Gastroesophageal sphincter (tissue), 4 donors: Measurements from ENCODE around the gene TMSB4X. TPM values are rescaled to one million over a fixed set of nuclear protein-coding genes. Genes with fewer than 3 reads are reported as not detected.
"Not testable (repeated sequence)": the region's sequence is repeated elsewhere in the genome, so short reads cannot be mapped to it uniquely, and the experiment has no call there.

Experiments used
- ATAC-seq: fragments of 150-250 bp; one replicate; pipeline ENCODE4 v1.9.1; 2016; ENCODE audit warnings: mild to moderate bottlenecking, moderate library complexity
- H3K27ac ChIP-seq, 4 donors: fragments of 200-600 bp; sonication (generic) in 3 of 4; 1 replicate in 3 of 4; 2 replicates in 1 of 4; pipeline ENCODE4 v1.5.1; 2016 to 2019
- H3K27me3 ChIP-seq: fragments of 200-600 bp; sonication (generic); one replicate; pipeline ENCODE4 v1.5.1; 2019
- H3K36me3 ChIP-seq, 2 donors: fragments of 200-600 bp; sonication (generic); one replicate each; pipeline ENCODE4 v1.5.1; 2019; ENCODE audit warnings: control low read depth in 1 of 2
- H3K4me1 ChIP-seq, 3 donors: fragments of 200-600 bp; sonication (generic); 1 replicate in 2 of 3; 2 replicates in 1 of 3; pipeline ENCODE4 v1.5.1; 2016 to 2019; ENCODE audit warnings: control low read depth in 2 of 3
- H3K4me3 ChIP-seq, 2 donors: fragments of 200-600 bp; sonication (generic); one replicate each; pipeline ENCODE4 v1.5.1; 2019; ENCODE audit warnings: mild to moderate bottlenecking in 1 of 2, moderate library complexity in 1 of 2
- H3K9me3 ChIP-seq, 3 donors: fragments of 200-600 bp; sonication (generic); one replicate each; pipeline ENCODE4 v1.5.1; 2017 to 2019; ENCODE audit warnings: control low read depth in 2 of 3
- EP300 ChIP-seq: sonication (generic); formaldehyde crosslinking; IDR thresholded peaks from one replicate; pipeline ENCODE4 v1.6.1; 2017; ENCODE audit warnings: antibody characterized with exemption, mild to moderate bottlenecking
- POLR2A ChIP-seq, 2 donors: fragments of 450-650 bp; IDR thresholded peaks; one replicate each; pipeline ENCODE4 v1.6.1; 2017; ENCODE audit warnings: antibody characterized with exemption in 2 of 2, mild to moderate bottlenecking in 2 of 2, moderate library complexity in 1 of 2
- POLR2AphosphoS5 ChIP-seq: sonication (generic); formaldehyde crosslinking; IDR thresholded peaks from one replicate; pipeline ENCODE4 v1.6.1; 2017; ENCODE audit warnings: antibody characterized with exemption
- WGBS, 2 donors: methylation state at CpG; one replicate each; pipeline ENCODE4 v1.1.5; 2018; ENCODE audit warnings: low coverage in 1 of 2; 5-methylcytosine and 5-hydroxymethylcytosine counted together
- total RNA-seq, 4 donors: library from RNA; depleted of rRNA; stranded (reverse); fragments of >200 nt; gene quantifications; one replicate each; pipeline ENCODE4 v1.1.0, GENCODE V29; 2016
- TF ChIP-seq, protein P1 (sequence below), 4 experiments: fragments of 200-600 bp in 2 of 4; fragments of 450-650 bp in 2 of 4; sonication (generic) in 1 of 4; IDR thresholded peaks; one replicate each; pipeline ENCODE4 v1.5.1; 2017 to 2019; ENCODE audit warnings: antibody characterized with exemption in 4 of 4, mild to moderate bottlenecking in 2 of 4, moderate library complexity in 2 of 4

TMSB4X gene
- total RNA-seq, 4 donors from 2014 or later = 2,260 to 4,561 (median 3,693) TPM

DNA sequence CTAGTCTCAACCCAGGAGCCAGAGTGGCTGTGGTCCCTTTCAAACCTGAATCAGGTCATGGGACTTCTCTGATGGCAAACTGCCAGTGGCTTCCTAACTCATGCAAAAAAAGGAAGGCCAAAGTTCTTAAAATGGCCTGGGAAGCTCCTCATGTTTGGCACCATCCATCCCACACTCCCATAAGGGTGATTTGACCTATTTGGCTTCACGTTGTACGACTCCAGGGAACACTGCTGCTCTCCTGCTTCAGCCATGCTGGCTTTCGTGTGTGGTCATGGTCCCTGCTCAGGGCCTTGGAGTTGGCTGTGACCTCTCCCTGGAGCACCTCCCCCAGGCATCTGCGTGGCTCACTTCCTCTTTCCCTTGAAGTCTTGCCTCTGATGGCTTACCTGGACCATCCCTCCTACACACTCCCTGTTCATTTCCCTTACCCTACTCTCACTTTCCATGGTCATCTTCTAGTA, 12.8 kb upstream of the TMSB4X start:
- TF ChIP-seq POLR2A (IDR thresholded peaks at IDR 0.05) (no peak), POLR2AphosphoS5 (no peak), EP300 (no peak)
- TF ChIP-seq, protein P1, sequence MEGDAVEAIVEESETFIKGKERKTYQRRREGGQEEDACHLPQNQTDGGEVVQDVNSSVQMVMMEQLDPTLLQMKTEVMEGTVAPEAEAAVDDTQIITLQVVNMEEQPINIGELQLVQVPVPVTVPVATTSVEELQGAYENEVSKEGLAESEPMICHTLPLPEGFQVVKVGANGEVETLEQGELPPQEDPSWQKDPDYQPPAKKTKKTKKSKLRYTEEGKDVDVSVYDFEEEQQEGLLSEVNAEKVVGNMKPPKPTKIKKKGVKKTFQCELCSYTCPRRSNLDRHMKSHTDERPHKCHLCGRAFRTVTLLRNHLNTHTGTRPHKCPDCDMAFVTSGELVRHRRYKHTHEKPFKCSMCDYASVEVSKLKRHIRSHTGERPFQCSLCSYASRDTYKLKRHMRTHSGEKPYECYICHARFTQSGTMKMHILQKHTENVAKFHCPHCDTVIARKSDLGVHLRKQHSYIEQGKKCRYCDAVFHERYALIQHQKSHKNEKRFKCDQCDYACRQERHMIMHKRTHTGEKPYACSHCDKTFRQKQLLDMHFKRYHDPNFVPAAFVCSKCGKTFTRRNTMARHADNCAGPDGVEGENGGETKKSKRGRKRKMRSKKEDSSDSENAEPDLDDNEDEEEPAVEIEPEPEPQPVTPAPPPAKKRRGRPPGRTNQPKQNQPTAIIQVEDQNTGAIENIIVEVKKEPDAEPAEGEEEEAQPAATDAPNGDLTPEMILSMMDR (IDR thresholded peaks at IDR 0.05) = no peak
- Histone ChIP-seq H3K36me3 (no peaks in the 10 kb centered on the region), H3K27me3 (no peaks in the 10 kb centered on the region), H3K4me1 (peaks cover 0 to 10% (median 0%) of the 10 kb centered on the region in 3 donors), H3K4me3 (no peak overlapping the region), H3K27ac (no peak overlapping the region), H3K9me3 (no peaks in the 10 kb centered on the region)
- ATAC-seq = no peak
- 50% methylated on average over 2 of the region's 4 CpGs; no CpG with 5 or more reads in 1 of the 2 donors for WGBS, 2 donors

DNA sequence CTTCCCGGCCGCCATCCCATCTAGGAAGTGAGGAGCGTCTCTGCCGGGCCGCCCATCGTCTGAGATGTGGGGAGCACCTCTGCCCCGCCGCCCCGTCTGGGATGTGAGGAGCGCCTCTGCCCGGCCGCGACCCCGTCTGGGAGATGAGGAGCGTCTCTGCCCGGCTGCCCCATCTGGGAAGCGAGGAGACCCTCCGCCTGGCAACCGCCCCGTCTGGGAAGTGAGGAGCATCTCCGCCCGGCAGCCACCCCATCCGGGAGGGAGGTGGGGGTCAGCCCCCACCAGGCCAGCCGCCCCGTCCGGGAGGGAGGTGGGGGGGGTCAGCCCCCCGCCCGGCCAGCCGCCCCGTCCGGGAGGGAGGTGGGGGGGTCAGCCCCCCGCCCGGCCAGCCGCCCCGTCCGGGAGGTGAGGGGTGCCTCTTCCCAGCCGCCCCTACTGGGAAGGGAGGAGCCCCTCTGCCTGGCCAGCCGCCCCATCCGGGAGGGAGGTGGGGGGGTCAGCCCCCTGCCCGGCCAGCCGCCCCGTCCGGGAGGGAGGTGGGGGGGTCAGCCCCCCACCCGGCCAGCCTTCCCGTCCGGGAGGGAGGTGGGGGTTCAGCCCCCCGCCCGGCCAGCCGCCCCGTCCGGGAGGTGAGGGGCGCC, 11.6 kb upstream of the TMSB4X start:
- H3K27ac ChIP-seq = not testable (repeated sequence)

DNA sequence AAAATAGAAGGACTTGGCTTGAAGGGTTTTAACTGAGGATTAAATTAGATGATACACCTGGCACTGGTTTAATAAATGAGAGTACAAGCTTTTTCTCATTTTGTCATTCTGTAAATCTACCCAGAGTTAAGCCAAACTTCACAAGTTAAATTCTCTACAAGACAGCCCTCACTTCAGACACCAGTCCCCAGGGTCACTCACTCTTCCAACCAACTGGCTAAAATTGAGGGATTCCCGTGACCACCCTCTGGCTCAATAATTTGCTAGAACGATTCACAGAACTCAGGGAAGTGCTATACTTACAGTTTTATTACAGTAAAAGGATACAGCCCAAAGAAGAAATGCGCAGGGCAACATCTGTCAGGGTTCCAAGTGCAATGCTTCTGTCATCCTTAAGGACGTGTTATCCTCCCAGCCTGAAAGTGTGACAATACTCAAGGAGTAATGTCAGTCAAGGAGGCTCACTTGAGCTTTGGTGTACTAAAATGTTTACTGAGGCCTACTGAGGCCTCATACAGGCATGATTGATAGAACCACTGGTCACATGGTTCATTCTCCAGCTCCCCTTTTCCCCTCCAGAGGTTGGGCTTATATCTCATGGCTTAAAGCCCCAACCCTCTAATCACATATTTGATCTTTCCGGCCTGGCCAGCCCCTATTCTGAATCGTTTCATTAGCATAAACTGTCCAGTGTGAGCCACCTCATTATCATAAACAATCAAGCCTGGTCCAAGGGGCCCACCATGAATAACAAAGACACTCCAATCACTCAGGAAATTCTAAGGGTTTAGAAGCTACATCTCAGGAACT, 9.6 kb upstream of the TMSB4X start:
- ATAC-seq = no peak
- Histone ChIP-seq H3K36me3 (no peaks in the 10 kb centered on the region), H3K9me3 (no peaks in the 10 kb centered on the region), H3K27me3 (no peaks in the 10 kb centered on the region), H3K27ac (no peak overlapping the region), H3K4me3 (no peak overlapping the region), H3K4me1 (peaks cover 0 to 14% (median 0%) of the 10 kb centered on the region in 3 donors)
- 67 to 75% methylated on average over 2 to 6 of the region's 6 CpGs for WGBS, 2 donors
- no peak for TF ChIP-seq POLR2A (IDR thresholded peaks at IDR 0.05)

More for the DNA sequence above, 11.6 kb upstream of the TMSB4X start:
- H3K36me3 ChIP-seq, H3K4me3 ChIP-seq, H3K4me1 ChIP-seq, ATAC-seq, H3K27me3 ChIP-seq, H3K9me3 ChIP-seq: not testable (repeated sequence)
- no CpG with 5 or more reads among the region's 52 CpGs for WGBS, 2 donors

- Histone ChIP-seq H3K27ac (no peak overlapping the region), H3K9me3 (no peaks in the 10 kb centered on the region), H3K36me3 (no peaks in the 10 kb centered on the region), H3K4me1 (peaks cover 0 to 20% (median 0%) of the 10 kb centered on the region in 3 donors), H3K27me3 (no peaks in the 10 kb centered on the region), H3K4me3 (no peak overlapping the region)
- no peak for TF ChIP-seq EP300
- TF ChIP-seq, protein P1 (IDR thresholded peaks at IDR 0.05) = no peak
- no peak for TF ChIP-seq POLR2A (IDR thresholded peaks at IDR 0.05)
- no peak for TF ChIP-seq POLR2AphosphoS5
- WGBS, 2 donors = 50 to 100% methylated on average over 1 of the region's 1 CpG
- ATAC-seq = no peak
Observed at GRCh38 chrX:12966151-12966550, 8.8 kb upstream of the TMSB4X start.

DNA sequence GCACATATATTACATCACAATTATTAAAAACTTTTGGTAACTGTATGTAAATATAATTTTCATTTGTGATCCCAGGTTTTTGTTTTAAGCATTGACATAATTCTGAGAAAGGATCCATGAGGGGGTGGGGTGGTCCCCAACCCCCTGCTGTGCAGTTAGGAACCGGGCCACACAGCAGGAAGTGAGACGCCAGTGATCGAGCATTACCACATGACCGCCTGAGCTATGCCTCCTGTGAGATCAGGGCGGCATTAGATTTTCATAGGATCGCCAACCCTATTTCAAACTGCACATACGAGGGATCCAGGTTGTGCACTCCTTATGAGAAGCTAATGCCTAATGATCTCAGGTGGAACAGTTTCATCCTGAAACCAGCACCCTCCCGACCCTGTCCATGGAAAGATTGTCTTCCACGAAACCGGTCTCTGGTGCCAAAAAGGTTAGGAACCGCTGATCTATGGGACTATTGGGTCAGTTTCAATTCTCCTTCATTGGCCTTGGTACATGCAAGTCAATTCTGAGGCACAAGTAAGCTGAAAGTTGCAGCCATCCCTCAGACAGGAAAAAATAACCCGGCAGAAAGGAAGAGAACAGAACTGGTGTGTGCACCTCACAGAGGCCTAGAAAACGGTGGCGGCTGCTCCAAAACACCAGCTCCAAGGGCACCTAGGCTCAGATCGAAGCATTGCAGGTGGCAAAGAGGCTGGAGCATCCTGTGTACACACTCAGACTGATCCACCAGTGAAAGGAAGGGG, 7.0 kb upstream of the TMSB4X start:
- Histone ChIP-seq H3K27ac (no peak overlapping the region), H3K9me3 (no peaks in the 10 kb centered on the region), H3K4me1 (peaks cover 0 to 37% (median 0%) of the 10 kb centered on the region in 3 donors), H3K4me3 (no peak overlapping the region), H3K36me3 (no peaks in the 10 kb centered on the region), H3K27me3 (no peaks in the 10 kb centered on the region)
- ATAC-seq = no peak
- 89% methylated on average over 12 of the region's 15 CpGs; no CpG with 5 or more reads in 1 of the 2 donors for WGBS, 2 donors
- TF ChIP-seq, protein P1 (IDR thresholded peaks at IDR 0.05) = no peak
- no peak for TF ChIP-seq EP300
